HEK293T (cell line): ENCODE data around the gene RAD23B.

Experiments
- CTCF ChIA-PET: fragments of 350-600 bp; formaldehyde crosslinking; extraction: SDS; loops from one replicate; lab custom pipeline; 2021; ENCODE audit warnings: antibody characterized with exemption, inconsistent platforms; lab: Yijun Ruan, JAX
- POLR2A ChIA-PET: fragments of 350-600 bp; formaldehyde crosslinking; extraction: SDS; loops from one replicate; lab custom pipeline; 2020; ENCODE audit warnings: antibody characterized with exemption, inconsistent platforms; lab: Yijun Ruan, JAX
- DNase-seq: peaks from one replicate; pipeline ENCODE4 v3.0.0; 2012; ENCODE audit warnings: mixed read lengths; ENCODE audit errors: extremely low spot score
- ARNT ChIP-seq: fragments of 450-650 bp; IDR thresholded peaks from 2 replicates; pipeline ENCODE4 v1.6.1; 2017; ENCODE audit warnings: mild to moderate bottlenecking
- BHLHE40 ChIP-seq: fragments of 450-650 bp; IDR thresholded peaks from 2 replicates; pipeline ENCODE4 v1.6.1; 2016; ENCODE audit warnings: mild to moderate bottlenecking, moderate library complexity, borderline replicate concordance
- CTBP1 ChIP-seq: fragments of 450-650 bp; IDR thresholded peaks from 2 replicates; pipeline ENCODE4 v1.6.1; 2016; ENCODE audit warnings: borderline replicate concordance
- ELF4 ChIP-seq: fragments of 450-650 bp; IDR thresholded peaks from 2 replicates; pipeline ENCODE4 v1.6.1; 2017; ENCODE audit warnings: antibody characterized with exemption
- FOXA1 ChIP-seq: fragments of 450-650 bp; IDR thresholded peaks from 2 replicates; pipeline ENCODE4 v1.6.1; 2016; ENCODE audit warnings: mild to moderate bottlenecking
- FOXK2 ChIP-seq: fragments of 450-650 bp; IDR thresholded peaks from 2 replicates; pipeline ENCODE4 v1.6.1; 2016; ENCODE audit warnings: mild to moderate bottlenecking
- FOXM1 ChIP-seq: fragments of 450-650 bp; IDR thresholded peaks from 2 replicates; pipeline ENCODE4 v1.6.1; 2017; ENCODE audit warnings: mild to moderate bottlenecking, borderline replicate concordance
- HDGF ChIP-seq: fragments of 450-650 bp; IDR thresholded peaks from 2 replicates; pipeline ENCODE4 v1.6.1; 2017; ENCODE audit warnings: antibody characterized with exemption, borderline replicate concordance
- L3MBTL2 ChIP-seq: fragments of 450-650 bp; conservative IDR thresholded peaks from 2 replicates; pipeline ENCODE4 v1.6.1; 2016; ENCODE audit warnings: mild to moderate bottlenecking
- LEF1 ChIP-seq: fragments of 450-650 bp; IDR thresholded peaks from 2 replicates; pipeline ENCODE4 v1.6.1; 2017; ENCODE audit warnings: mild to moderate bottlenecking, borderline replicate concordance
- NFRKB ChIP-seq: fragments of 450-650 bp; IDR thresholded peaks from 2 replicates; pipeline ENCODE4 v1.6.1; 2016; ENCODE audit warnings: mild to moderate bottlenecking, moderate library complexity
- SP1 ChIP-seq: fragments of 450-650 bp; IDR thresholded peaks from 2 replicates; pipeline ENCODE4 v1.6.1; 2017
- SUZ12 ChIP-seq: fragments of 450-650 bp; IDR thresholded peaks from 2 replicates; pipeline ENCODE4 v1.6.1; 2016; ENCODE audit warnings: mild to moderate bottlenecking
- TARDBP ChIP-seq: fragments of 450-650 bp; IDR thresholded peaks from 2 replicates; pipeline ENCODE4 v1.6.1; 2016
- ZNF384 ChIP-seq: fragments of 450-650 bp; IDR thresholded peaks from 2 replicates; pipeline ENCODE4 v1.6.1; 2016
- TF ChIP-seq, protein P1 (sequence below): fragments of 450-650 bp; IDR thresholded peaks from 2 replicates; pipeline ENCODE4 v1.6.1; 2016

Gene RAD23B

DNA sequence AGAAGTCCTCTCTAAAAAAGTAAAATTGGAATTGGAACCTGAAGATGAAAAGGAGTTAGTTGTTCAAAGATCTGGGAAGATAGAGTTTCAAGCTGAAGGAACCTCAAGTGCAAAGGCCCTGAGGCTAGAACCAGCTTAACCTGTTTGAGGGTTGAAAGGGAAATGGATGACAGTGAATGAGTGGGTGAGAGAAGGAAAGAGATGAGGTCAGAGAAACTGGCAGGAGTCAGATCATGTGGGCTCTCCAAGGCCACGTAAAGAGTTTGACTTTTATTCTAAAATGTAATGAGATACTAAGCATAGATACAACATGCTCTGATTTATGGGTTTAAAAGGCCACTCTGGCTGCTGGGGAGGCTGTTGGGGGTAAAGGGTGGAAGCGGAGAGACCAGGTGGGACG, 2.5 kb upstream of the RAD23B start:
- no peak for DNase-seq
- no peak for TF ChIP-seq SUZ12
- no peak for TF ChIP-seq FOXA1
- TF ChIP-seq FOXK2, result no peak
- TF ChIP-seq L3MBTL2, result no peak
- TF ChIP-seq, protein P1, sequence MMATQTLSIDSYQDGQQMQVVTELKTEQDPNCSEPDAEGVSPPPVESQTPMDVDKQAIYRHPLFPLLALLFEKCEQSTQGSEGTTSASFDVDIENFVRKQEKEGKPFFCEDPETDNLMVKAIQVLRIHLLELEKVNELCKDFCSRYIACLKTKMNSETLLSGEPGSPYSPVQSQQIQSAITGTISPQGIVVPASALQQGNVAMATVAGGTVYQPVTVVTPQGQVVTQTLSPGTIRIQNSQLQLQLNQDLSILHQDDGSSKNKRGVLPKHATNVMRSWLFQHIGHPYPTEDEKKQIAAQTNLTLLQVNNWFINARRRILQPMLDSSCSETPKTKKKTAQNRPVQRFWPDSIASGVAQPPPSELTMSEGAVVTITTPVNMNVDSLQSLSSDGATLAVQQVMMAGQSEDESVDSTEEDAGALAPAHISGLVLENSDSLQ, result 0 out of 2 replicates have a peak, but pooled peaks have one; percentile 31
- TF ChIP-seq BHLHE40, result no peak
- ChIA-PET POLR2A (no interaction called here), CTCF (no interaction called here)

DNA sequence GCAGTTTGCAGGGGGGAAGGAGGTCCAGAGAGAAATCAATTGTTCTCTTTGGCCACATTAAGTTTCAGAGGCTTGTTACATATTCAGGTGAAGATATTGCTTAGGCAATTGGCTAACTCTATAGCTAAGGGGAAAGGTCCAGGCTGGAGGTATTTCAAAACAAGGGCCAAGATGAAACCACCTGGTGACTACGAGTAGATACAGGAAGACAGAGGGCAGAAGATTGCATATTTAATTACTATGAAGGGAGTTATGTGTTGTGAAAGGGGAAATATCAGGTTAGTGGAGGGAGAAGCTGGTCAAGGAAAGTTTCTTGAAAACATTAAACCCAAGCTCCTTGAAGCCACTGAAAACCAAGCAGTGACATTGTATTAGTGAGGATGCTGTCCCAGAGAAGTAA, 1.9 kb upstream of the RAD23B start:
- ChIA-PET POLR2A (no interaction called here), CTCF (no interaction called here)
- no peak for TF ChIP-seq HDGF
- TF ChIP-seq FOXM1, result no peak
- no peak for TF ChIP-seq FOXA1
- DNase-seq, result no peak

DNA sequence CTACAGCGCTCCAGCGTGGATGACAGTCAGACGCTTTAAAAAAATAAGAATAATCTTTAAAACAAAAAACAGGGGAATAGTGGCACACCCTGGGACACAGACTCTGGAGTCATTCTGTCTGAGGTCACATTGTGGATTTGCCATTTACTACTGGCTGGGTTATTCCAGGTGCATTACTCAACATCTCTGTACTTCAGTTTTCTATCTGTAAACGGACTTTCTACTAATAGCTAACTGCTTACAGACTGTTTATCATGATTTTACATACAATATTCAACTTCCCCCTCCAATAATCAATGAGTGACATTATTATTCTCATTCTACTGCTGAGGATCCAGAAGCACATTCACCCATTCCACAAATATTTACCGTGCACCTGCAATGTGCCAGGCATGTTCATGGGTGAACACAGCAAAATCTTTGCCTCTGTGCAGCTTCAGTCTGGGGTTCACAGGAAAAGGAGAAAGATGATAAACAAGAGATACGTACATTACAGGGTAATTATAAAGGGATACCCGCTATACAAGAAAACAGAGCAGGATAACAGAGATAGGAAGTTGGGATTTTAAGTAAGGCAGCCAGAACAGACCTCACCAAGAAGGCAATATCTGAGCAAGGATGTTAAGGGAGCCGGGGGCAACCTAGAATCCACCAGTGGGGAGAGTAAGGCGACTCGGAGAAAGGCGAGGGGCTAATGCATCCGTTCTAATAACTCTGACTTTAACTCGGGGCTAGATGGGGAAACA, 984 bp upstream of the RAD23B start:
- POLR2A ChIA-PET, result no interaction called here
- CTCF ChIA-PET, result no interaction called here

DNA sequence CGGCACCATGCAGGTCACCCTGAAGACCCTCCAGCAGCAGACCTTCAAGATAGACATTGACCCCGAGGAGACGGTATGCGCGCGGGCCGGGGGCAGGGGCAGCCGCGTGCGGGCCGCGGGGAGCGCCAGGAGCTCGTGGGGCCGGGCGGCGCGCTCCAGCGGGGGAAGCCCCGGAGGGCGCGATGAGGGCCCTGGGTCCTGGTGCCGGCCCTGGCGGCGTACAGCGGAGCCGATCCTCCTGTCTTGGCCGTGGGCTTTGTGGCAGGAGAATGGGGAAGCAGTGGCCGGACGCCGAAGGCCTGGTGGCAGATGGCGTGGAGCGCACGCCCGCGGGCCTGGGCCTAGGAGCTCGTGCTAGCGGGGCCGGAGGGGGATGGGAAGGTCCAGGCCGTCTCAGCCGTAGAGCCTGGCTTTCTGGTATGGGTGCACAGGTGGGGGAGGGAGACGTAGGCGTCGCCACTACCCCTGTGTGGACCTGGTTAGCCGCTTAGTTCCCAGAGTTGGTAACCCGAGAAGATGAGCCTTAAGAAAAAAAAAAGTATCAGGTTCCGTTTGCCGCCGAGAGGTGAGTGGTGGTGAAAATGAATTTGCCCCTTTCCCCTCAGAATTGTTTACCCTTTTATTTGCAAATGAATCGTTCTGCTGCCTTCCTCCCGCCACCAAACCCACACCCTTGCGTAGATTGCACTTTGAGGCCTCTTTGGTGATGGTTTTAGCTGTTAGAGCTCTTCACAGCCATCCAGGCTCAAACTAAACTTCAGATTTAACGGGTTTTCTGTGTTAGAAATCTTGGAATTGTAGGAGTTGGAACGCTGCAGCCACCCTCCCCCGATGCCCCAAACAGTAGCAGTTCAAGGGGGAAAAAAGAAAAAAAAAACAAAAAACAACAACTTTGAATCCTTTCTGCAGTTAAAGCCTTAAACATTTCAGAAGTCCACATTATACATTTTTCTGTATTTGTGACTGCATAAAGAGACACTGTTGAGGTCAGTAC, 841 bp downstream of the RAD23B start:
- ChIA-PET CTCF (no interaction called here), POLR2A (interaction anchor here (0.5 to 1.6 kb wide), 11 partner anchors 9 to 63 kb away, joined by 3 to 7 read pairs (median 3); no protein-coding TSS in a partner anchor)
- TF ChIP-seq ZNF384, result peak; percentile 92
- peak; percentile 62 for TF ChIP-seq L3MBTL2
- TF ChIP-seq SP1, result no peak
- TF ChIP-seq ARNT, result no peak
- peak; percentile 72 for DNase-seq

More for the DNA sequence above, 984 bp upstream of the RAD23B start:
- TF ChIP-seq ARNT, result no peak
- DNase-seq, result no peak

DNA sequence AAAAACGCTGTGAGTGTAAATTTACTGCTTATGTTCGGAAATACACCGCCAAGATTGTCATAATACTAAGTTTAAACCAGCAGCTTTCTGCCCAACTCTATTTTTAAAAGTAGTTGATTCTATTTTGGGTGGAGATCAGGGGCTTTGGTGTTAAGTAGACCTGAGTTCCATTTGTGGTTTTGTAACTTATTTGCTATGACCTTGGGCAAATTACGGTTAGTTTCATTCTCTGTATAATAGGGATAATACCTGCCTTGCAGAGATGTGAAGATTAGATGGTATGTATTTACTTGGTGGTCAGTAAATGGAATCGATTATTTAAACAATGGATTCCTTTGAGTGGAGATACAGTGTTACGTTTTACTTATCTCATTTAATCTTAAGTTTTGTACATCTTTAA, 1.6 kb downstream of the RAD23B start:
- CTCF ChIA-PET, result interaction anchor here (0.9 kb wide), 1 partner anchor 24 kb away, joined by 4 read pairs; no protein-coding TSS in a partner anchor
- DNase-seq, result no peak
- TF ChIP-seq CTBP1, result no peak
- TF ChIP-seq, protein P1, result no peak
- TF ChIP-seq SUZ12, result no peak
- TF ChIP-seq ARNT, result no peak
- no peak for TF ChIP-seq HDGF
- TF ChIP-seq FOXA1, result no peak
- TF ChIP-seq ELF4, result no peak
- no peak for TF ChIP-seq FOXK2
- TF ChIP-seq L3MBTL2, result no peak
- TF ChIP-seq LEF1, result no peak
- TF ChIP-seq BHLHE40, result no peak
- TF ChIP-seq TARDBP, result no peak
- no peak for TF ChIP-seq SP1
- no peak for TF ChIP-seq ZNF384
- no peak for TF ChIP-seq FOXM1
- TF ChIP-seq NFRKB, result no peak
- POLR2A ChIA-PET, result interaction anchor here (1.0 kb wide), 1 partner anchor 60 kb away, joined by 3 read pairs; no protein-coding TSS in a partner anchor

DNA sequence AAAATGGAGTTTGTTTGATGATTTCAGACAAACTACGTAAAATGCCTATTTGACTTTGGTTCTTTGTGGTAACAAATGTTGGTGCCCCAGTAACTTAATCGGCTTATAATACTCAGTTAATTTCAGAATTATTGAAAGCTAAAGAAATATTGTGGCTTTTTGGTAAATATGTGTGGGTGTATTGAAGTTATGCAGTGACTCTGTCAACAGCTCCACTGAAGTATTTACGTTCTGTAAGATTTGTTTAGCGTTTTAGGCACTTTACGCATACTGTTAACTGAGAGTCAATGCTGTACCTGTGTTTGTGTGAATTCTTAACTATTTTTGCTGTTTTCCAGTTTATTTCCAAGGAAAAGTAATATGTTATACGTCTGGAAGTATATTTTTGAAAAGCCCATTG, 2.2 kb downstream of the RAD23B start:
- no peak for TF ChIP-seq FOXM1
- TF ChIP-seq L3MBTL2, result no peak
- no peak for TF ChIP-seq ZNF384
- no peak for TF ChIP-seq ELF4
- no peak for TF ChIP-seq FOXA1
- no peak for TF ChIP-seq LEF1
- no peak for TF ChIP-seq HDGF
- TF ChIP-seq FOXK2, result no peak
- no peak for TF ChIP-seq SP1
- TF ChIP-seq BHLHE40, result no peak
- TF ChIP-seq, protein P1, result no peak
- TF ChIP-seq SUZ12, result no peak
- TF ChIP-seq CTBP1, result no peak
- no peak for TF ChIP-seq NFRKB
- no peak for TF ChIP-seq TARDBP
- no peak for TF ChIP-seq ARNT
- DNase-seq, result no peak
- CTCF ChIA-PET, result interaction anchor here (0.6 to 0.9 kb wide), 2 partner anchors 25 to 122 kb away, joined by 4 to 6 read pairs; no protein-coding TSS in a partner anchor
- POLR2A ChIA-PET, result no interaction called here
